ENCODE results near the gene SEMA3F.
A peak's percentile ranks its signal among the peaks of the same experiment; 100 is the strongest.

The SEMA3F gene

GRCh38 chr3:50120364-50121071 is 34.6 kb upstream of the SEMA3F start:
- CTCF ChIA-PET, result interaction anchor here (0.9 to 1.9 kb wide), 6 partner anchors 8 to 76 kb away, joined by 3 to 11 read pairs (median 4); partner anchors contain the start of gene GNAT1
- TF ChIP-seq SUZ12 (IDR thresholded peaks at IDR 0.05), result no peak
- no peak for TF ChIP-seq LEF1 (IDR thresholded peaks at IDR 0.05; ENCODE audit: borderline replicate concordance)
- TF ChIP-seq SP1 (IDR thresholded peaks at IDR 0.05), result no peak
- DNase-seq (ENCODE audit: extremely low spot score), result no peak
- POLR2A ChIA-PET, result interaction anchor here (0.7 to 1.0 kb wide), 3 partner anchors 11 to 69 kb away, joined by 3 read pairs; no protein-coding TSS in a partner anchor

- peak; percentile 88 for DNase-seq (ENCODE audit: extremely low spot score)
- ChIA-PET CTCF (interaction anchor here (0.8 to 1.9 kb wide), 7 partner anchors 9 to 75 kb away, joined by 3 to 11 read pairs (median 4); partner anchors contain the start of gene GNAT1), POLR2A (interaction anchor here (0.7 to 1.8 kb wide), 4 partner anchors 32 to 68 kb away, joined by 3 to 8 read pairs (median 3); no protein-coding TSS in a partner anchor)
- TF ChIP-seq FOXA1 (IDR thresholded peaks at IDR 0.05) (no peak), TARDBP (IDR thresholded peaks at IDR 0.05) (no peak), LEF1 (IDR thresholded peaks at IDR 0.05; ENCODE audit: borderline replicate concordance) (no peak), SUZ12 (IDR thresholded peaks at IDR 0.05) (no peak), FOXM1 (IDR thresholded peaks at IDR 0.05; ENCODE audit: borderline replicate concordance) (no peak), ZNF384 (IDR thresholded peaks at IDR 0.05) (no peak), ELF4 (IDR thresholded peaks at IDR 0.05) (no peak), FOXK2 (IDR thresholded peaks at IDR 0.05) (no peak), L3MBTL2 (conservative IDR thresholded peaks at IDR 0.05) (no peak)
Measured at GRCh38 chr3:50121072-50122032, 33.8 kb upstream of the SEMA3F start.

GRCh38 chr3:50122071-50122470 is 33.1 kb upstream of the SEMA3F start:
- POLR2A ChIA-PET, result interaction anchor here (1.0 to 1.8 kb wide), 3 partner anchors 26 to 48 kb away, joined by 3 to 8 read pairs (median 3); no protein-coding TSS in a partner anchor
- CTCF ChIA-PET, result interaction anchor here (1.0 to 1.7 kb wide), 3 partner anchors 14 to 72 kb away, joined by 3 to 9 read pairs (median 4); no protein-coding TSS in a partner anchor

GRCh38 chr3:50122661-50123391 is 32.3 kb upstream of the SEMA3F start:
- TF ChIP-seq HDGF (IDR thresholded peaks at IDR 0.05; ENCODE audit: borderline replicate concordance) (no peak), NFRKB (IDR thresholded peaks at IDR 0.05) (no peak), FOXK2 (IDR thresholded peaks at IDR 0.05) (no peak), ZNF384 (IDR thresholded peaks at IDR 0.05) (no peak), BHLHE40 (IDR thresholded peaks at IDR 0.05; ENCODE audit: borderline replicate concordance) (no peak)
- ChIA-PET CTCF (interaction anchor here (0.6 to 1.7 kb wide), 8 partner anchors 9 to 98 kb away, joined by 3 to 9 read pairs (median 4); no protein-coding TSS in a partner anchor), POLR2A (interaction anchor here (0.9 to 1.8 kb wide), 4 partner anchors 25 to 47 kb away, joined by 3 to 8 read pairs (median 3); no protein-coding TSS in a partner anchor)
- no peak for DNase-seq (ENCODE audit: extremely low spot score)

More at GRCh38 chr3:50122071-50122470, 33.1 kb upstream of the SEMA3F start:
- DNase-seq (ENCODE audit: extremely low spot score), result no peak
- no peak for TF ChIP-seq CTBP1 (IDR thresholded peaks at IDR 0.05; ENCODE audit: borderline replicate concordance)
- TF ChIP-seq ARNT (IDR thresholded peaks at IDR 0.05), result no peak
- TF ChIP-seq HDGF (IDR thresholded peaks at IDR 0.05; ENCODE audit: borderline replicate concordance), result no peak
- TF ChIP-seq FOXK2 (IDR thresholded peaks at IDR 0.05), result no peak
- no peak for TF ChIP-seq FOXM1 (IDR thresholded peaks at IDR 0.05; ENCODE audit: borderline replicate concordance)
- TF ChIP-seq TARDBP (IDR thresholded peaks at IDR 0.05), result no peak
- no peak for TF ChIP-seq L3MBTL2 (conservative IDR thresholded peaks at IDR 0.05)
- no peak for TF ChIP-seq SUZ12 (IDR thresholded peaks at IDR 0.05)
- TF ChIP-seq LEF1 (IDR thresholded peaks at IDR 0.05; ENCODE audit: borderline replicate concordance), result no peak
- TF ChIP-seq PKNOX1 (IDR thresholded peaks at IDR 0.05), result no peak
- TF ChIP-seq FOXA1 (IDR thresholded peaks at IDR 0.05), result no peak
- no peak for TF ChIP-seq SP1 (IDR thresholded peaks at IDR 0.05)
- no peak for TF ChIP-seq ELF4 (IDR thresholded peaks at IDR 0.05)
- no peak for TF ChIP-seq BHLHE40 (IDR thresholded peaks at IDR 0.05; ENCODE audit: borderline replicate concordance)
- no peak for TF ChIP-seq ZNF384 (IDR thresholded peaks at IDR 0.05)

GRCh38 chr3:50123394-50124051 is 31.6 kb upstream of the SEMA3F start:
- CTCF ChIA-PET, result interaction anchor here (0.6 to 1.7 kb wide), 5 partner anchors 8 to 69 kb away, joined by 3 to 4 read pairs (median 4); no protein-coding TSS in a partner anchor
- POLR2A ChIA-PET, result interaction anchor here (0.9 to 1.0 kb wide), 2 partner anchors 24 to 33 kb away, joined by 3 read pairs; no protein-coding TSS in a partner anchor
- no peak for DNase-seq (ENCODE audit: extremely low spot score)
- TF ChIP-seq ELF4 (IDR thresholded peaks at IDR 0.05), result no peak

Data from HEK293T (cell line).